Transverse colon (tissue), 4 donors: ENCODE measurements around the gene KHDRBS1. TPM values are rescaled to one million over a fixed set of nuclear protein-coding genes. Genes with fewer than 3 reads are reported as not detected.

Source experiments
- DNase-seq: peaks from one replicate; pipeline ENCODE4 v3.0.0-alpha.2; 2019
- H3K27ac ChIP-seq, 4 donors: fragments of 200-600 bp; sonication (generic); 2 replicates each; pipeline ENCODE4 v1.5.1; 2016 to 2018; ENCODE audit warnings: inconsistent platforms in 4 of 4
- H3K27me3 ChIP-seq: fragments of 200-600 bp; sonication (generic); 2 replicates; pipeline ENCODE4 v1.5.1; 2017; ENCODE audit warnings: inconsistent platforms
- H3K36me3 ChIP-seq, 4 donors: fragments of 200-600 bp; sonication (generic); 2 replicates each; pipeline ENCODE4 v1.5.1; 2017 to 2019; ENCODE audit warnings: inconsistent platforms in 4 of 4
- H3K4me1 ChIP-seq, 4 donors: fragments of 200-600 bp; sonication (generic); 2 replicates each; pipeline ENCODE4 v1.5.1; 2017 to 2020; ENCODE audit warnings: inconsistent platforms in 4 of 4
- H3K4me3 ChIP-seq, 4 donors: fragments of 200-600 bp; sonication (generic); 1 replicate in 1 of 4; 2 replicates in 3 of 4; pipeline versions ENCODE4 v1.5.1 to v1.6.1; 2017 to 2019; ENCODE audit warnings: inconsistent platforms in 4 of 4
- H3K9me3 ChIP-seq, 2 donors: fragments of 200-600 bp; sonication (generic); 2 replicates each; pipeline ENCODE4 v1.5.1; 2017 to 2019; ENCODE audit warnings: inconsistent platforms in 2 of 2
- EP300 ChIP-seq: sonication (generic); formaldehyde crosslinking; IDR thresholded peaks from one replicate; pipeline ENCODE4 v1.6.1; 2017; ENCODE audit warnings: antibody characterized with exemption, low read depth
- POLR2A ChIP-seq: fragments of 450-650 bp; IDR thresholded peaks from one replicate; pipeline ENCODE4 v1.6.1; 2016; ENCODE audit warnings: antibody characterized with exemption, mild to moderate bottlenecking, moderate library complexity
- POLR2AphosphoS5 ChIP-seq, 3 donors: sonication (generic); formaldehyde crosslinking; IDR thresholded peaks; one replicate each; pipeline ENCODE4 v1.6.1; 2016; ENCODE audit warnings: antibody characterized with exemption in 3 of 3
- WGBS, 2 donors: methylation state at CpG; one replicate each; pipeline ENCODE4 v1.1.5; 2018; ENCODE audit warnings: low coverage in 1 of 2; 5-methylcytosine and 5-hydroxymethylcytosine counted together
- in situ Hi-C, 4 donors: fragments of 200-750 bp; cut with MboI; loops; one replicate each; pipeline versions ENCODE4 v1.15.0 to v1.15.1; 2017; ENCODE audit warnings: low sequenced_read_pairs in 3 of 4, low pct_ligation_motif_present in 1 of 4, low pct_unique_long_range_greater_than_20kb in 1 of 4
- intact Hi-C: fragments of 100-400 bp; cut with DNase I; formaldehyde crosslinking; loops from one replicate; pipeline ENCODE4 v1.15.1; 2023; ENCODE audit warnings: low total_unique reads
- total RNA-seq, 4 donors: library from RNA; depleted of rRNA; stranded (reverse); fragments of >200 nt; gene quantifications; one replicate each; pipeline ENCODE4 v1.1.0, GENCODE V29; 2016
- TF ChIP-seq, protein P1 (sequence below), 5 experiments: fragments of 200-600 bp in 3 of 5; fragments of 450-650 bp in 2 of 5; sonication (generic) in 3 of 5; IDR thresholded peaks; 1 replicate in 2 of 5; 2 replicates in 3 of 5; pipeline ENCODE4 v1.5.1; 2016 to 2017; ENCODE audit warnings: antibody characterized with exemption in 5 of 5, inconsistent platforms in 3 of 5, mild to moderate bottlenecking in 2 of 5, moderate library complexity in 1 of 5

The KHDRBS1 gene
- total RNA-seq, 4 donors from 2014 or later: 49.3 to 83.4 (median 57.1) TPM

DNA sequence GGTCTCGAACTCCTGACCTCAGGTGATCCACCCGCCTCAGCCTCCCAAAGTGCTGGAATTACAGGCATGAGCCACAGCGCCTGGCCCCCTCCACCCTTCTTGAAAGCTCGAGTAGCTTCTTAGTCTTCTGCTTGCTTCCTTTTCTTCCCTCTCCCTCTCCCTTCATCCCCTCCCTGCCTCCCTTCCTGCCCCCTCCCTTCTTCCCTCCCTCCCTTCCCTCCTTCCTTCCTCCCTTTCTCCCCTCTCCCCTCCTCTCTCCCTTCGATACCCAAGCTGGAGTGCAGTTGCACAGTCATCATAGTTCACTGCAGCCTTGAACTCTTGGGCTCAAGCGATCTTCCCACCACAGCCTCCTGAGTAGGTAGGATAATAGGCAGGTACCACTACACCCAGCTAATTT lies 11.8 kb downstream of the KHDRBS1 start:
- Histone ChIP-seq H3K36me3 (peaks cover 0 to 5% (median 0%) of the 10 kb centered on the region in 4 donors), H3K4me1 (peaks cover 10 to 69% (median 33%) of the 10 kb centered on the region in 4 donors), H3K27ac (no peak overlapping the region), H3K4me3 (no peak overlapping the region), H3K9me3 (no peaks in the 10 kb centered on the region), H3K27me3 (no peaks in the 10 kb centered on the region)
- intact Hi-C loops: no loop called here
- TF ChIP-seq EP300: no peak
- TF ChIP-seq POLR2AphosphoS5 (IDR thresholded peaks at IDR 0.05): no peak
- TF ChIP-seq, protein P1, sequence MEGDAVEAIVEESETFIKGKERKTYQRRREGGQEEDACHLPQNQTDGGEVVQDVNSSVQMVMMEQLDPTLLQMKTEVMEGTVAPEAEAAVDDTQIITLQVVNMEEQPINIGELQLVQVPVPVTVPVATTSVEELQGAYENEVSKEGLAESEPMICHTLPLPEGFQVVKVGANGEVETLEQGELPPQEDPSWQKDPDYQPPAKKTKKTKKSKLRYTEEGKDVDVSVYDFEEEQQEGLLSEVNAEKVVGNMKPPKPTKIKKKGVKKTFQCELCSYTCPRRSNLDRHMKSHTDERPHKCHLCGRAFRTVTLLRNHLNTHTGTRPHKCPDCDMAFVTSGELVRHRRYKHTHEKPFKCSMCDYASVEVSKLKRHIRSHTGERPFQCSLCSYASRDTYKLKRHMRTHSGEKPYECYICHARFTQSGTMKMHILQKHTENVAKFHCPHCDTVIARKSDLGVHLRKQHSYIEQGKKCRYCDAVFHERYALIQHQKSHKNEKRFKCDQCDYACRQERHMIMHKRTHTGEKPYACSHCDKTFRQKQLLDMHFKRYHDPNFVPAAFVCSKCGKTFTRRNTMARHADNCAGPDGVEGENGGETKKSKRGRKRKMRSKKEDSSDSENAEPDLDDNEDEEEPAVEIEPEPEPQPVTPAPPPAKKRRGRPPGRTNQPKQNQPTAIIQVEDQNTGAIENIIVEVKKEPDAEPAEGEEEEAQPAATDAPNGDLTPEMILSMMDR (IDR thresholded peaks at IDR 0.05): no peak
- TF ChIP-seq POLR2A: no peak
- in situ Hi-C loops: no loop called here
- 85 to 86% methylated on average over 5 to 6 of the region's 6 CpGs for WGBS, 2 donors
- DNase-seq: no peak

DNA sequence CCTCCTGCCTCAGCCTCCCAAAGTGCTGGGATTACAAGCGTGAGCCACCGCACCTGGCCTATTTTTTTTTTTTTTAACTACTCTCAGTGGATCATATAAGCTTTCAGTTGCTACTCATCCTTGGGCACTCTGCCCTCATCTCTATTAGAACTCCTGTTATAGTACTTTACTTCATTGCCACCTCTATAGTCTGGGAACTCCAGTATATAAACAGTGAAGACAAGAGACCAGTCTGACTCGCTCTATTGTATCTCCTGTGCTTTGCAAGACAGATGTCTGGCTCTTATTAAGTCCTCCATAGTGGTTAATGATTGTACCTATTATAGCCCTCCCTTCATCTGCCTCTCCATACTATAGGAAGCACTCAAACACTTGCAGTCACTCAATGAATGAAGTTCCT lies 15.1 kb downstream of the KHDRBS1 start:
- TF ChIP-seq, protein P1 (IDR thresholded peaks at IDR 0.05): no peak
- no peak for TF ChIP-seq POLR2AphosphoS5 (IDR thresholded peaks at IDR 0.05)
- TF ChIP-seq POLR2A: no peak
- no peak for TF ChIP-seq EP300
- H3K4me3 ChIP-seq: no peak overlapping the region
- WGBS, 2 donors: 86 to 90% methylated on average over 3 of the region's 3 CpGs
- no peaks in the 10 kb centered on the region for H3K27me3 ChIP-seq
- DNase-seq: no peak
- H3K4me1 ChIP-seq: peaks cover 9 to 59% (median 25%) of the 10 kb centered on the region in 4 donors
- H3K36me3 ChIP-seq: peaks cover 0 to 11% (median 5%) of the 10 kb centered on the region in 4 donors
- in situ Hi-C loops (no loop called here), intact Hi-C loops (no loop called here)
- no peaks in the 10 kb centered on the region for H3K9me3 ChIP-seq
- no peak overlapping the region for H3K27ac ChIP-seq

DNA sequence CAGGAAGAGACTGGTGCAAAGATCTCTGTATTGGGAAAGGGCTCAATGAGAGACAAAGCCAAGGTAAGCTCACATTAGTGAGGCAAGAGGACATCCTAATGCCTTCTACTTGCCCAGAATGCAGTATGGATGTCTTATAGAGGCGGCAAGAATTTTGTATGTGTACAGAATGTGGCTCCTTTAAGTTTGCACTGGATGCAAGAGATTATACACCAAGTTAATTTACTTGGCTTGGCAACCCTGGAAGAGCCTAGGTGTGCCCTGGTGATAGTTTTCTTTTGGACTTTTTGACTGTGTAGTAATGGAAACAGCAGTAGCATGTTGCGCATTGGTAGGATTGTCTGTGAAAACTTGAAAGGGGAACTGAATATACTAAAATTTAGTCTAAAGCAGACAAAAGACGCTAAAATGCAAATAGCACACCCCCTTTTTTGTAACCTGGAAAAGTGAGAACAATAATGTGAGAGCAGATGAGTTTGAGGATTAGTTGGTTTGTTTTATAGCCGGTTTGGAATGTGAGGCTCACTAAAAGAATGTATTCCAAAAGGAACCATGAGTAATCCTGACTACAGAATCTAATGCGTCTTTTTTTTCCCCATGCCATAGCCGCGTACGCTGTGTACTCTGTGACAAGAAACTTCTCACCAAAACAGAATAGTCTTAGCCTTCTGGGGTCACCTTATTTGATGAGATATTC lies 18.1 kb downstream of the KHDRBS1 start:
- TF ChIP-seq, protein P1 (IDR thresholded peaks at IDR 0.05): no peak
- no peak for TF ChIP-seq POLR2AphosphoS5 (IDR thresholded peaks at IDR 0.05)
- H3K4me1 ChIP-seq: peaks cover 9 to 43% (median 21%) of the 10 kb centered on the region in 4 donors

DNA sequence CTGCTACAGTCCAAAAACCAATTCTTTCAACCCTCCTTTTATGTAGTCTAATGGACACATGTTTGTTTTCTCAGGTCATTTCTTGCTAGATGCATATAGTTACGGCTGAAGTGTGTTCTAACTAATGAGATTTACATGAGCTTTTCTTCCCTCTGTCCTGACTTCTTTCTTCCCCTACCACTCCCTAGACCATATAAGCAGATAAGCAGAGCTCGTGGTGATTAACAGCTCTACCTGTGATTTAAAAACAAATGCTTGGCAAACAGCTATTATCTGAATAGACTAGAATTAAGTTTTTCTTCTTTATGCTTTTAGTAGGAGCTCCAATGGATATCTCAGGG lies 18.6 kb downstream of the KHDRBS1 start:
- Histone ChIP-seq H3K9me3 (no peaks in the 10 kb centered on the region), H3K4me3 (no peak overlapping the region), H3K27ac (peak overlapping the region; percentile 28 to 63 (median 56)), H3K4me1 (peaks cover 9 to 45% (median 21%) of the 10 kb centered on the region in 4 donors), H3K36me3 (peaks cover 0 to 41% (median 20%) of the 10 kb centered on the region in 4 donors), H3K27me3 (no peaks in the 10 kb centered on the region)
- WGBS, 2 donors: 46 to 53% methylated on average over 2 of the region's 2 CpGs
- DNase-seq: no peak
- intact Hi-C loops: no loop called here
- TF ChIP-seq, protein P1 (IDR thresholded peaks at IDR 0.05): no peak
- no peak for TF ChIP-seq POLR2AphosphoS5 (IDR thresholded peaks at IDR 0.05)
- no peak for TF ChIP-seq POLR2A
- TF ChIP-seq EP300: no peak
- in situ Hi-C loops: no loop called here

More for the DNA sequence above, 18.1 kb downstream of the KHDRBS1 start:
- DNase-seq: no peak
- H3K36me3 ChIP-seq: peaks cover 0 to 36% (median 17%) of the 10 kb centered on the region in 4 donors
- WGBS, 2 donors: 60 to 71% methylated on average over 7 to 8 of the region's 8 CpGs
- no peak overlapping the region for H3K4me3 ChIP-seq
- no peaks in the 10 kb centered on the region for H3K27me3 ChIP-seq
- H3K27ac ChIP-seq: peak overlapping the region; percentile 28 to 63 (median 56)
- intact Hi-C loops (no loop called here), in situ Hi-C loops (no loop called here)
- no peaks in the 10 kb centered on the region for H3K9me3 ChIP-seq
